Measurements from ENCODE around the gene GCM1.
A peak's percentile ranks its signal among the peaks of the same experiment; 100 is the strongest.

DNA sequence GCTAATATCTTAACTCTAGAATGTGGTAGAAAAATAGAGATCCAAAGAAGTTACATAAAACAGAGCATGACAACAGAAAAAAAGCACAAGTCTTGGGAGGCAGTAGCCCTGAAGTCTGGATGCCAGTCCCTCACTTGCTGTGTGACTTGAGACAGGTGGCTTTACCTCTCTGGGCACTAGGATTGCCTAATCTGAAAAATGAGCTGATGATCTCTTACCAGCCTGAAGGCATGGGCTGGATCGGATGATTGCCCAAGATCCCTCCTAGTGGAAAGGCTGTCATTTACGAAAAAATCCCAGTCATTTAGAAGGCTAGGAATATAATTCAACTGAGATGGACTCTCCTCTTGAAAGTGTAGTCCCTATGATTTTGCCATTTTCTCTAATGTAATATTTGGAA, 10.9 kb upstream of the GCM1 start:
- TF ChIP-seq, protein P1, sequence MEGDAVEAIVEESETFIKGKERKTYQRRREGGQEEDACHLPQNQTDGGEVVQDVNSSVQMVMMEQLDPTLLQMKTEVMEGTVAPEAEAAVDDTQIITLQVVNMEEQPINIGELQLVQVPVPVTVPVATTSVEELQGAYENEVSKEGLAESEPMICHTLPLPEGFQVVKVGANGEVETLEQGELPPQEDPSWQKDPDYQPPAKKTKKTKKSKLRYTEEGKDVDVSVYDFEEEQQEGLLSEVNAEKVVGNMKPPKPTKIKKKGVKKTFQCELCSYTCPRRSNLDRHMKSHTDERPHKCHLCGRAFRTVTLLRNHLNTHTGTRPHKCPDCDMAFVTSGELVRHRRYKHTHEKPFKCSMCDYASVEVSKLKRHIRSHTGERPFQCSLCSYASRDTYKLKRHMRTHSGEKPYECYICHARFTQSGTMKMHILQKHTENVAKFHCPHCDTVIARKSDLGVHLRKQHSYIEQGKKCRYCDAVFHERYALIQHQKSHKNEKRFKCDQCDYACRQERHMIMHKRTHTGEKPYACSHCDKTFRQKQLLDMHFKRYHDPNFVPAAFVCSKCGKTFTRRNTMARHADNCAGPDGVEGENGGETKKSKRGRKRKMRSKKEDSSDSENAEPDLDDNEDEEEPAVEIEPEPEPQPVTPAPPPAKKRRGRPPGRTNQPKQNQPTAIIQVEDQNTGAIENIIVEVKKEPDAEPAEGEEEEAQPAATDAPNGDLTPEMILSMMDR (conservative IDR thresholded peaks at IDR 0.05 in 1 of 2, IDR thresholded peaks at IDR 0.05 in 1 of 2; ENCODE audit: extremely low read depth in 1 of 2, insufficient read depth in 1 of 2, low read depth in 1 of 2, low read length in 2 of 2): peak in 1 of 2 donors; percentile 21
- no peak for TF ChIP-seq EZH2 (IDR thresholded peaks at IDR 0.05; ENCODE audit: borderline replicate concordance, low read length)
